ENCODE results near the gene TMC6. TPM values are rescaled to one million over a fixed set of nuclear protein-coding genes. Genes with fewer than 3 reads are reported as not detected.
A peak's percentile ranks its signal among the peaks of the same experiment; 100 is the strongest.

TMC6 gene
- total and polyA plus RNA-seq, 2 of the 13 experiments (the other 11 are each of a cell fraction or from before 2014, with no cell fraction given), result 48.4 to 99.1 TPM

DNA sequence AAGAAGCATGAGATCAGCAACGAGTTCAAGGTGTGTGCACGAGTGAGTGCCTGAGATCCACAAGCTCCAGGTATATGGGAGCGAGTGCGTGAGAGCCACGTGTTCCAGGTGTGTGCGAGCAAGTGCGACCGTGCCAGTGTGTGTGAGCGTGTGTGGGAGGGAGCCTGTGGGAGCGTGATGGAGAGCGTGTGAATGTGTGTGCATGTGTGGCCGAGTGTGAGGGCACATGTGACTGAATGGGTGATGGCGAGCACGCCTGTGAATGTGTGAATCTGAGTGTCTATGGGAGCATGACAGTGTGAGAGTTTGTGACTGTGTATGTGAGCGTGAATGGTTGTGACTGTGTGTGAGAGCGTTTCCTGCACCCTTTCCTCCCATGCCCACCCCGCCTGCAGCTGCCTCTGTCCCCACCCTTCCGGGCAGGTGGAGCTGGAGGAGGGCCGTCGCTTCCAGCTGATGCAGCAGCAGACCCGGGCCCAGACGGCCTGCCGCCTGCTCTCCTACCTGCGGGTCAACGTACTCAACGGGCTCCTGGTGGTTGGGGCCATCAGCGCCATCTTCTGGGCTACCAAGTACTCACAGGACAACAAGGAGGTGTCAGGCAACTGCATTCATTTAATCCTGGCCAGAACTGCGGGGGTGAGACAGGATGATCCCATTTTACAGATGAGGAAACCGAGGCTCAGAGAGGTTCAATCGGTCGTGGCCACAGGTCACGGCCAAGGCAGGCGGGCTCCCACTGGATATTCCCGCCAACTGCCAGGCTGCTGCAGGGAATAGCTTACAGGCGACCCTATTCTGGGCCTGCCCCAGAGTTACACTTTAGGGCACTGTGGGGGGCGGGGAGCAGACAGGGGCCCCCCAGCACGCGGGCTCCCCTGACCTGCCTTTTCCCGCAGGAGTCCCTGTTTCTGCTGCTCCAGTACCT lies 5.7 kb upstream of the TMC6 start (continued):
- TF ChIP-seq, protein P1, sequence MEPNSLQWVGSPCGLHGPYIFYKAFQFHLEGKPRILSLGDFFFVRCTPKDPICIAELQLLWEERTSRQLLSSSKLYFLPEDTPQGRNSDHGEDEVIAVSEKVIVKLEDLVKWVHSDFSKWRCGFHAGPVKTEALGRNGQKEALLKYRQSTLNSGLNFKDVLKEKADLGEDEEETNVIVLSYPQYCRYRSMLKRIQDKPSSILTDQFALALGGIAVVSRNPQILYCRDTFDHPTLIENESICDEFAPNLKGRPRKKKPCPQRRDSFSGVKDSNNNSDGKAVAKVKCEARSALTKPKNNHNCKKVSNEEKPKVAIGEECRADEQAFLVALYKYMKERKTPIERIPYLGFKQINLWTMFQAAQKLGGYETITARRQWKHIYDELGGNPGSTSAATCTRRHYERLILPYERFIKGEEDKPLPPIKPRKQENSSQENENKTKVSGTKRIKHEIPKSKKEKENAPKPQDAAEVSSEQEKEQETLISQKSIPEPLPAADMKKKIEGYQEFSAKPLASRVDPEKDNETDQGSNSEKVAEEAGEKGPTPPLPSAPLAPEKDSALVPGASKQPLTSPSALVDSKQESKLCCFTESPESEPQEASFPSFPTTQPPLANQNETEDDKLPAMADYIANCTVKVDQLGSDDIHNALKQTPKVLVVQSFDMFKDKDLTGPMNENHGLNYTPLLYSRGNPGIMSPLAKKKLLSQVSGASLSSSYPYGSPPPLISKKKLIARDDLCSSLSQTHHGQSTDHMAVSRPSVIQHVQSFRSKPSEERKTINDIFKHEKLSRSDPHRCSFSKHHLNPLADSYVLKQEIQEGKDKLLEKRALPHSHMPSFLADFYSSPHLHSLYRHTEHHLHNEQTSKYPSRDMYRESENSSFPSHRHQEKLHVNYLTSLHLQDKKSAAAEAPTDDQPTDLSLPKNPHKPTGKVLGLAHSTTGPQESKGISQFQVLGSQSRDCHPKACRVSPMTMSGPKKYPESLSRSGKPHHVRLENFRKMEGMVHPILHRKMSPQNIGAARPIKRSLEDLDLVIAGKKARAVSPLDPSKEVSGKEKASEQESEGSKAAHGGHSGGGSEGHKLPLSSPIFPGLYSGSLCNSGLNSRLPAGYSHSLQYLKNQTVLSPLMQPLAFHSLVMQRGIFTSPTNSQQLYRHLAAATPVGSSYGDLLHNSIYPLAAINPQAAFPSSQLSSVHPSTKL (CRISPR knock-in tag; IDR thresholded peaks at IDR 0.05), result 0 out of 2 replicates have a peak, but pooled peaks have one; percentile 39
- TF ChIP-seq, protein P2, sequence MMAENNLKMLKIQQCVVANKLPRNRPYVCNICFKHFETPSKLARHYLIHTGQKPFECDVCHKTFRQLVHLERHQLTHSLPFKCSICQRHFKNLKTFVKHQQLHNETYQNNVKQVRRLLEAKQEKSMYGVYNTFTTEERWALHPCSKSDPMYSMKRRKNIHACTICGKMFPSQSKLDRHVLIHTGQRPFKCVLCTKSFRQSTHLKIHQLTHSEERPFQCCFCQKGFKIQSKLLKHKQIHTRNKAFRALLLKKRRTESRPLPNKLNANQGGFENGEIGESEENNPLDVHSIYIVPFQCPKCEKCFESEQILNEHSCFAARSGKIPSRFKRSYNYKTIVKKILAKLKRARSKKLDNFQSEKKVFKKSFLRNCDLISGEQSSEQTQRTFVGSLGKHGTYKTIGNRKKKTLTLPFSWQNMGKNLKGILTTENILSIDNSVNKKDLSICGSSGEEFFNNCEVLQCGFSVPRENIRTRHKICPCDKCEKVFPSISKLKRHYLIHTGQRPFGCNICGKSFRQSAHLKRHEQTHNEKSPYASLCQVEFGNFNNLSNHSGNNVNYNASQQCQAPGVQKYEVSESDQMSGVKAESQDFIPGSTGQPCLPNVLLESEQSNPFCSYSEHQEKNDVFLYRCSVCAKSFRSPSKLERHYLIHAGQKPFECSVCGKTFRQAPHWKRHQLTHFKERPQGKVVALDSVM (CRISPR knock-in tag; IDR thresholded peaks at IDR 0.05), result no peak
- TF ChIP-seq TBX2 (CRISPR knock-in tag; IDR thresholded peaks at IDR 0.05; ENCODE audit: borderline replicate concordance) (peak; percentile 79), RFXAP (CRISPR knock-in tag; IDR thresholded peaks at IDR 0.05; ENCODE audit: borderline replicate concordance) (no peak), HDAC1 (CRISPR knock-in tag; IDR thresholded peaks at IDR 0.05) (0 out of 2 replicates have a peak, but pooled peaks have one; percentile 31), ZNF781 (CRISPR knock-in tag; IDR thresholded peaks at IDR 0.05; ENCODE audit: borderline replicate concordance, not compliant biosample characterization) (peak; percentile 10), ZNF879 (CRISPR knock-in tag; IDR thresholded peaks at IDR 0.05) (no peak), ZEB1 (IDR thresholded peaks at IDR 0.05; ENCODE audit: insufficient replicate concordance, low read depth) (peak; percentile 43), ARNT2 (CRISPR knock-in tag; IDR thresholded peaks at IDR 0.05; ENCODE audit: low read depth) (no peak; the same call in 1 of the 2 replicates), KDM3A (CRISPR knock-in tag; IDR thresholded peaks at IDR 0.05; ENCODE audit: low read depth) (peak; percentile 55; the same call in 1 of the 2 replicates), ZNF331 (CRISPR knock-in tag; IDR thresholded peaks at IDR 0.05) (peak; percentile 40; the same call in 1 of the 2 replicates), ZNF3 (CRISPR knock-in tag; IDR thresholded peaks at IDR 0.05) (peak; percentile 73; the same call in 1 of the 2 replicates)
- TF ChIP-seq, protein P3, sequence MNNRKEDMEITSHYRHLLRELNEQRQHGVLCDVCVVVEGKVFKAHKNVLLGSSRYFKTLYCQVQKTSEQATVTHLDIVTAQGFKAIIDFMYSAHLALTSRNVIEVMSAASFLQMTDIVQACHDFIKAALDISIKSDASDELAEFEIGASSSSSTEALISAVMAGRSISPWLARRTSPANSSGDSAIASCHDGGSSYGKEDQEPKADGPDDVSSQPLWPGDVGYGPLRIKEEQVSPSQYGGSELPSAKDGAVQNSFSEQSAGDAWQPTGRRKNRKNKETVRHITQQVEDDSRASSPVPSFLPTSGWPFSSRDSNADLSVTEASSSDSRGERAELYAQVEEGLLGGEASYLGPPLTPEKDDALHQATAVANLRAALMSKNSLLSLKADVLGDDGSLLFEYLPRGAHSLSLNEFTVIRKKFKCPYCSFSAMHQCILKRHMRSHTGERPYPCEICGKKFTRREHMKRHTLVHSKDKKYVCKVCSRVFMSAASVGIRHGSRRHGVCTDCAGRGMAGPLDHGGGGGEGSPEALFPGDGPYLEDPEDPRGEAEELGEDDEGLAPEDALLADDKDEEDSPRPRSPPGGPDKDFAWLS (CRISPR knock-in tag; IDR thresholded peaks at IDR 0.05; ENCODE audit: borderline replicate concordance), result no peak
- TF ChIP-seq, protein P4, sequence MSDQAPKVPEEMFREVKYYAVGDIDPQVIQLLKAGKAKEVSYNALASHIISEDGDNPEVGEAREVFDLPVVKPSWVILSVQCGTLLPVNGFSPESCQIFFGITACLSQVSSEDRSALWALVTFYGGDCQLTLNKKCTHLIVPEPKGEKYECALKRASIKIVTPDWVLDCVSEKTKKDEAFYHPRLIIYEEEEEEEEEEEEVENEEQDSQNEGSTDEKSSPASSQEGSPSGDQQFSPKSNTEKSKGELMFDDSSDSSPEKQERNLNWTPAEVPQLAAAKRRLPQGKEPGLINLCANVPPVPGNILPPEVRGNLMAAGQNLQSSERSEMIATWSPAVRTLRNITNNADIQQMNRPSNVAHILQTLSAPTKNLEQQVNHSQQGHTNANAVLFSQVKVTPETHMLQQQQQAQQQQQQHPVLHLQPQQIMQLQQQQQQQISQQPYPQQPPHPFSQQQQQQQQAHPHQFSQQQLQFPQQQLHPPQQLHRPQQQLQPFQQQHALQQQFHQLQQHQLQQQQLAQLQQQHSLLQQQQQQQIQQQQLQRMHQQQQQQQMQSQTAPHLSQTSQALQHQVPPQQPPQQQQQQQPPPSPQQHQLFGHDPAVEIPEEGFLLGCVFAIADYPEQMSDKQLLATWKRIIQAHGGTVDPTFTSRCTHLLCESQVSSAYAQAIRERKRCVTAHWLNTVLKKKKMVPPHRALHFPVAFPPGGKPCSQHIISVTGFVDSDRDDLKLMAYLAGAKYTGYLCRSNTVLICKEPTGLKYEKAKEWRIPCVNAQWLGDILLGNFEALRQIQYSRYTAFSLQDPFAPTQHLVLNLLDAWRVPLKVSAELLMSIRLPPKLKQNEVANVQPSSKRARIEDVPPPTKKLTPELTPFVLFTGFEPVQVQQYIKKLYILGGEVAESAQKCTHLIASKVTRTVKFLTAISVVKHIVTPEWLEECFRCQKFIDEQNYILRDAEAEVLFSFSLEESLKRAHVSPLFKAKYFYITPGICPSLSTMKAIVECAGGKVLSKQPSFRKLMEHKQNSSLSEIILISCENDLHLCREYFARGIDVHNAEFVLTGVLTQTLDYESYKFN (CRISPR knock-in tag; conservative IDR thresholded peaks at IDR 0.05), result 0 out of 2 replicates have a peak, but pooled peaks have one; percentile 36

Data from HepG2 (cell line).